Measurements from ENCODE around the gene HMCN1.

Gene HMCN1

DNA sequence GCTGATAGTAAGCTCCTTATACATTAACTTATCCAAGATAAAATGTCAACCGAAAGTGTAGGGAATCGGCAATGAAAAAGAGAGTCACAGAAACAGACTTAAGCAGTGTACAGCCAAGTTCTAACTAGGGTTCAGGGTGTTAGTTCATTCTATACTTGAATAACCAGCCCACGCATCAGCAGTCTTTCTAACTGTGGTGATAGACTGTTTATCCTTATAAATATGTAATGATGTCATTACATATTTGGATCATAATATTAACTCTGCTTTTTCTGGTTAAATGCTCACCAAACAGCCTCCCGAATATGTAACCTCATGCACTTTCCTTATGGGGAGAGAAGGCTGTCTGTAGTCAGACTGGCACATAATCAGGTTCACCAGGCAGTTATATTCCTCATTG lies 11.0 kb downstream of the HMCN1 start:
- Histone ChIP-seq H3K27me3 (no peaks in the 10 kb centered on the region), H3K4me3 (ENCODE audit: low read depth, low read length) (no peak overlapping the region), H3K9me3 (no peaks in the 10 kb centered on the region), H3K36me3 (no peaks in the 10 kb centered on the region), H3K4me1 (no peaks in the 10 kb centered on the region)
- no peak for DNase-seq
- TF ChIP-seq, protein P1, sequence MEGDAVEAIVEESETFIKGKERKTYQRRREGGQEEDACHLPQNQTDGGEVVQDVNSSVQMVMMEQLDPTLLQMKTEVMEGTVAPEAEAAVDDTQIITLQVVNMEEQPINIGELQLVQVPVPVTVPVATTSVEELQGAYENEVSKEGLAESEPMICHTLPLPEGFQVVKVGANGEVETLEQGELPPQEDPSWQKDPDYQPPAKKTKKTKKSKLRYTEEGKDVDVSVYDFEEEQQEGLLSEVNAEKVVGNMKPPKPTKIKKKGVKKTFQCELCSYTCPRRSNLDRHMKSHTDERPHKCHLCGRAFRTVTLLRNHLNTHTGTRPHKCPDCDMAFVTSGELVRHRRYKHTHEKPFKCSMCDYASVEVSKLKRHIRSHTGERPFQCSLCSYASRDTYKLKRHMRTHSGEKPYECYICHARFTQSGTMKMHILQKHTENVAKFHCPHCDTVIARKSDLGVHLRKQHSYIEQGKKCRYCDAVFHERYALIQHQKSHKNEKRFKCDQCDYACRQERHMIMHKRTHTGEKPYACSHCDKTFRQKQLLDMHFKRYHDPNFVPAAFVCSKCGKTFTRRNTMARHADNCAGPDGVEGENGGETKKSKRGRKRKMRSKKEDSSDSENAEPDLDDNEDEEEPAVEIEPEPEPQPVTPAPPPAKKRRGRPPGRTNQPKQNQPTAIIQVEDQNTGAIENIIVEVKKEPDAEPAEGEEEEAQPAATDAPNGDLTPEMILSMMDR (IDR thresholded peaks at IDR 0.05; ENCODE audit: low read depth, low read length): no peak

DNA sequence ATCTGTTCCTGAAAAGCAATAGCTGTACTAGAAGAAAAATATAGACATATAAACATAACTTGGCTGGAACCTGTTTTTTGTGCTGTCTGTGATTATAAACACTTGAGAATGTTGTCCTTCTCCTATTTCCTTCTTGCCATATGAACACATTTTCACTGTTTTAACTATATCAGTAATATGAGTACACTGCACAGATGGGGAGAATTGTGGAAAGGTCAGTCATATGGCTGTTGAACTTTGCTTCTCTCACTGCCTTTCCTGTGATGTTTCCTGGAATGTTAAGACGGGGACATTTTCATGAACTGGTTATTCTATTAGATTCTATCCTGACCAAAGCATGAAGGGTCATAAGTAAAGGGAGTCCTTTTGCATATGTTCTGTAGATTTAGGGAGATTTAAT lies 24.9 kb downstream of the HMCN1 start:
- H3K9me3 ChIP-seq: no peaks in the 10 kb centered on the region
- no peaks in the 10 kb centered on the region for H3K27me3 ChIP-seq
- no peak for DNase-seq
- no peaks in the 10 kb centered on the region for H3K4me1 ChIP-seq
- no peaks in the 10 kb centered on the region for H3K36me3 ChIP-seq
- TF ChIP-seq, protein P1 (IDR thresholded peaks at IDR 0.05; ENCODE audit: low read depth, low read length): no peak
- H3K4me3 ChIP-seq (ENCODE audit: low read depth, low read length): no peak overlapping the region

DNA sequence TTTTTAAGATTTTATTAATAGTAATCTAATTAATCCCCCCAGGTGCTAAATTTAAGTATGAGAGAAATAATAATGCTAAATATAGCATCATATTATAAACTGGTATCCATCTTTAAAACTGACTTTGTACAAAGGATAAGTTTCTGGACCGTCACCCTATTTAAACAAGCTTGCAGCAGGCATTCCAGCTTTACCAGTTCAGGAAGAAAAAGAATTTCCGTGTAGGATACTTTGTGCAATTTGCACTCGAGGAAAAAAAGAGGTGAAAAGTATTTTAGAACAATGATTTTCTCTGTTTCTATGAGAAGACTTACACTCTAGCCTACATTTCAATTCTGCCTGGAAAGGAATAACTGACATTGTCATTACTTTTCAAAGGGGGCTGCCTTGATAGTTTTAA lies 27.6 kb downstream of the HMCN1 start:
- DNase-seq: no peak
- Histone ChIP-seq H3K4me3 (ENCODE audit: low read depth, low read length) (no peak overlapping the region), H3K9me3 (no peaks in the 10 kb centered on the region), H3K27me3 (no peaks in the 10 kb centered on the region), H3K4me1 (no peaks in the 10 kb centered on the region), H3K36me3 (no peaks in the 10 kb centered on the region)
- TF ChIP-seq, protein P1 (IDR thresholded peaks at IDR 0.05; ENCODE audit: low read depth, low read length): no peak

DNA sequence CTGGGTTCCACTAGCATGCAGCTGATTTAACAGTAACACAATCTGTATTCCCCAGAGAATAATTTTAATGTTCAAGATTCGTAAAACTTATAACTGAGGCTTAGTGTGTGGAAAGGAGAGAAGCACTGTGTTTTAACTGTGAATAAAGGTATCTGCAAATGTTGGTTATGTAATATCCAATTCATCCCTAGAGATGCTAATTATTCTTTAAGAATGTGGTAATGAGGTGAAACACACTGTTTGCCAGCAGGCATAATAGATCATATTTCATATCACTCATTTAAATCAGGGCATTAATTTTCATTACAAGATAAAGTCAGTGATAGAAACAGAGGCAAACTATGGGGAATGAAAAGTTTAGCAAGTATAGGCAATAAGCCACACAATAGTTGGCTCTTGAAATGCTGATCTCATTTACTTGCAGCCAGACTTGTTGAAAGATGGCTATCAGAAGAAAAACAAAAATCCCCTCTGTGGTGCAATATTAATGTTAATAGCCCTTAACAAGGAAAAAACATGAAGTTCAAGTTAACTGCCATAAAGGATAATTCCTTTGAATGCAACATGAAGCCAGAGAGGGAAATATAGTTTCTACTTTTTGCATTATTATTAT lies 33.4 kb downstream of the HMCN1 start:
- no peak overlapping the region for H3K4me3 ChIP-seq (ENCODE audit: low read depth, low read length)
- DNase-seq: no peak
- TF ChIP-seq, protein P1 (IDR thresholded peaks at IDR 0.05; ENCODE audit: low read depth, low read length): no peak

DNA sequence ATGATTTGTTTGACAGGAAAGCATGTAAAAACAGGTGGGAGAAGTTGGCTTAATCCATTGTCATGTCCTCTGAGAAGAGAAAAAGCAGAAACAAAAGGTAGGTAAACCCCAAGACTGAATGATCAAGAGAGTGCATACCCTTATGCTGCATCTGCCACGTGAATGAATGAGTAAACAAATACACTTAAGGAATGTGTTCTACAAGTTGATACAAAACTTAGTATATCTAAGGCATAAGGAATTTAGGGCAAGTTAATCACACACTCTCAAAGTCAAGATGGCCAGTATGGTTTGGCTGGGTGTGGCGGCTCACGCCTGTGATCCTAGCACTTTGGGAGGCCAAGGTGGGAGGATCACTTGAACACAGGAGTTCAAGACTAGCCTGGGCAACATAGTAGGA lies 34.2 kb downstream of the HMCN1 start:
- TF ChIP-seq, protein P1 (IDR thresholded peaks at IDR 0.05; ENCODE audit: low read depth, low read length): no peak
- Histone ChIP-seq H3K9me3 (no peaks in the 10 kb centered on the region), H3K4me1 (no peaks in the 10 kb centered on the region), H3K4me3 (ENCODE audit: low read depth, low read length) (no peak overlapping the region), H3K27me3 (no peaks in the 10 kb centered on the region), H3K36me3 (no peaks in the 10 kb centered on the region)
- DNase-seq: no peak

More for the DNA sequence above, 33.4 kb downstream of the HMCN1 start:
- Histone ChIP-seq H3K36me3 (no peaks in the 10 kb centered on the region), H3K9me3 (no peaks in the 10 kb centered on the region), H3K4me1 (no peaks in the 10 kb centered on the region), H3K27me3 (no peaks in the 10 kb centered on the region)

DNA sequence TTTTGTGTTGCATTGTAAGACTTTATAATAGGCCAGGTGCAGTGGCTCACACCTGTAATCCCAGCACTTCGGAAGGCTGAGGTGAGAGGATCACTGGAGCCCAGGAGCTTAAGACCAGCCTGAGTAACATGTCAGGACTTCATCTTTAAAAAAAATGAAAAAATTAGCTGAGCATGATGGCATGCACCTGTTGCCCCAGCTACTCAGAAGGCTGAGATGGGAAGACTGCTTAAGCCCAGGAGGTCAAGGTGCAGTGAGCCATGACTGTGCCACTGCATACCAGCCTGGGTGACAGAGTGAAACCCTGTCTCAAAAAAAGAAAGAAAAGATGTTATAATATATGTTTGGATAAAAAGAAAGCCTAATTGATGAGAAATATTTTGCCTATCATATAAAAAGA lies 34.9 kb downstream of the HMCN1 start:
- H3K27me3 ChIP-seq: no peaks in the 10 kb centered on the region
- TF ChIP-seq, protein P1 (IDR thresholded peaks at IDR 0.05; ENCODE audit: low read depth, low read length): no peak
- no peaks in the 10 kb centered on the region for H3K36me3 ChIP-seq
- H3K4me1 ChIP-seq: no peaks in the 10 kb centered on the region
- DNase-seq: no peak
- H3K4me3 ChIP-seq (ENCODE audit: low read depth, low read length): no peak overlapping the region
- H3K9me3 ChIP-seq: no peaks in the 10 kb centered on the region

All from BE2C (cell line).